Measurements from ENCODE around the gene HDLBP.

Gene HDLBP

DNA sequence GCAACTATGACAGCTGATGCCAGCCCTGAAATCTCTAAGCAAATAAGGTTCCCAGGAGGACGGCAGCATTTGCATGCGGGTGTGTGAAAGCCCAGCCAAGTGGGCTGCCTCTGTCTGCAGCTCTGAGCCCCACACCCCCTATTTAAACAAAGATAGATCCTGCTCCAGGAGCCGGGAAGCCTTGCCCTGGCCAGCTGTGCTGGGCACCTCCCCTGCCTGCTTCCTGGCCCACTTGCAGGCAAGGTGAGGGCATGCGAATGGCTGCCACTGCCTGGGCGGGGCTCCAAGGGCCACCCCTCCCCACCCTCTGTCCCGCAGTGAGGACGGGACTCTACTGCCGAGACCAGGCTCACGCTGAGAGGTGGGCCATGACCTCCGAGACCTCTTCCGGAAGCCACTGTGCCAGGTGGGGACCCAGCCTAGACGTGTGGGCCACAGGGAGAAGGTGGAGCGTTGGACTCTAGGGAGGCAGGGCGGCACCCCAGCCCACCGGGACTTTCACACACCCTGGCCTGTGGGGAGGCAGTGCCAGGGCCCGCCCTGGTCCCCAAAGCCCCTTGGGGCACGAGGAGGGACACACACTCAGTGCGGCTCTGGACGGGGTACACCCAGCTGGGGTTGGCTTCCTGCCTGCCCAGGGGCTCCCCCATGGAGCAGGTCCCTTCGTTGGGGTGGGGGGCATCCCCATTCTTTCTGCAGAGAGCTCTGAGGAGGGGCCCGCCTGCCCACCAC is 126.9 kb downstream of the HDLBP start, which contains the start of gene ANO7:
Gene ANO7 (plus strand): TSS at position 317 of the 732 bp plus-strand sequence. CDS start 1,387 bp downstream, outside the sequence.
- DNase-seq, result no peak

GRCh38 chr2:241187918-241188234 is 127.6 kb downstream of the HDLBP start:
- no peak for DNase-seq

- no peak for DNase-seq
These were observed 128.2 kb downstream of the HDLBP start for GRCh38 chr2:241187101-241187917.

- no peak for DNase-seq
These were observed 129.5 kb downstream of the HDLBP start for GRCh38 chr2:241185961-241186360.

DNA sequence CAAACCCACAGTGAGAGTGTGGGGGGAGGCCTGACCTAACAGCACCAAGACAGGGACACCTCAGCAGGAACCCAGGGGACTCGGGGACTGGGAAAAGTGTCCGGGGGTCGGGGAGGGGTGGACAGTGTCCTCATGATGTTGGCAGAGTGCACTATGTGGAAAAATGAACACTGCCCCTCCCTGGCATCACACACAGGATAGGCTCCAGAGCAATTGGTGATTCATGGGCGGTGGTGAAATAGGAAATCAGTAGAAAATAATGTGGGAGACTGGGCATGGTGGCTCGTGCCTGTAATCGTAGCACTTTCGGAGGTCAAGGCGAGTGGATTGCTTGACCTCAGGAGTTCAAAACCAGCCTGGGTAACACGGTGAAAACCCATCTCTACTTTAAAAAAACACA is 130.6 kb downstream of the HDLBP start:
- no peak for DNase-seq

GRCh38 chr2:241183221-241183620 is 132.3 kb downstream of the HDLBP start:
- no peak for DNase-seq

DNA sequence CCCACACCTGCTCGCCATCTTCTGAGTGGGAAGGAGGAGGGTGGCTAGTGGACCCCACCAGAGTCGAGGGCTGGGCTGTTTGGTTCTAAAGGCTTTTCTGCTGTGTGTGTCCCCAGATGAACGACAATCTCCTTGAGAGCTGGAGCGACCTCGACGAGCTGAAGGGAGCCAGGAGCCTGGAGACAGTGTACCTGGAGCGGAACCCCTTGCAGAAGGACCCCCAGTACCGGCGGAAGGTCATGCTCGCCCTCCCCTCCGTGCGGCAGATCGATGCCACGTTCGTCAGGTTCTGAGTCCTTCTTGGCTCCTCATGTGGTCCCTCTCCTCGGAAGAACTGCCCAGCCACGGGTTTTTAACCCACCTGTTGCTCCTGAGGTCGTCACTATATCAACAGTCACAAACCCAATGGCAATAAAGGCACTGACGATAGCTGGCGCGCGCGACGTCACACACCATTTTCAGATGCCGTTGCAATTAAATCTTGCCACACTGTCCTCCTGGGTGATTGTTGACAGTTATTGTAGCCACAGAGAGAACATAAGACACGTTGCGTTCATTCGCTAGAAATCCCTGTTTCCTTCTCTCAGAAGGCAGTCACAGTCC is 132.8 kb downstream of the HDLBP start:
- no peak for DNase-seq

- no peak for DNase-seq
These were observed 133.3 kb downstream of the HDLBP start for GRCh38 chr2:241182126-241182525.

GRCh38 chr2:241180495-241180894 is 135.0 kb downstream of the HDLBP start:
- DNase-seq, result no peak

DNA sequence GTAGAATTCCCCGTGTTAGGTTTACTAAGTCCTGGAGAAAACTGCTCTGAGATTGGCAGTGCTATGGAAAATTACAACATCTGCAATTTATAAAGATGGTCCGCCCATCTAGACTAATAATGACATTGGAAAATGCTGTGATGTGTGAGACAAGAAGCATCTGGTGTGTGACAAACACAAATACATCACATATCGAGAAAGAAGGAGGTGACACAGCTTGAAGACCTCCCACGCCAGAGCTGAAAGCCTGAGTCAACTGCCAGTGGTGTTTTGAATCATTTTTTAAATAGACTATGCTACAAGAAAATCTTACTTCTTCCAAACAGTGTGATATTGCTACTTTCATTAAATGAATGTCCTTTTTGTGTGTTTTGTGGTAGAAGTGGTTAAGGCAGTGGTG is 135.6 kb downstream of the HDLBP start:
- DNase-seq, result no peak

- no peak for DNase-seq
These were observed 136.5 kb downstream of the HDLBP start for GRCh38 chr2:241178961-241179360.

- no peak for DNase-seq
These were observed 137.7 kb downstream of the HDLBP start for GRCh38 chr2:241177526-241178334.

Measured in retina (tissue), 1 donor.